Neural crest cell (in vitro differentiated cells): ENCODE measurements around the gene ARID3C. TPM values are rescaled to one million over a fixed set of nuclear protein-coding genes. Genes with fewer than 3 reads are reported as not detected.
A peak's percentile ranks its signal among the peaks of the same experiment; 100 is the strongest.

Experiments
- DNase-seq: peaks from one replicate; pipeline ENCODE4 v3.0.0; 2021; ENCODE audit warnings: low read depth, mixed read lengths, low spot score
- H3K27ac Mint-ChIP-seq: one replicate; pipeline ENCODE4 v1.8.0; 2021; ENCODE audit warnings: mild to moderate bottlenecking, mixed read lengths; ENCODE audit not compliant: unreplicated experiment
- H3K27me3 Mint-ChIP-seq: 2 replicates; pipeline ENCODE4 v1.8.0; 2021; ENCODE audit warnings: low read depth, mild to moderate bottlenecking, mixed read lengths
- H3K36me3 Mint-ChIP-seq: 2 replicates; pipeline ENCODE4 v1.8.0; 2021; ENCODE audit warnings: low read depth, mild to moderate bottlenecking, mixed read lengths
- H3K4me1 Mint-ChIP-seq: 2 replicates; pipeline ENCODE4 v1.8.0; 2021; ENCODE audit warnings: mixed read lengths
- H3K4me3 Mint-ChIP-seq: one replicate; pipeline ENCODE4 v1.8.0; 2021; ENCODE audit warnings: mild to moderate bottlenecking, mixed read lengths
- H3K9me3 Mint-ChIP-seq: 2 replicates; pipeline ENCODE4 v1.8.0; 2021; ENCODE audit warnings: mixed read lengths
- total RNA-seq: library from RNA; stranded (reverse); gene quantifications from 2 replicates; pipeline ENCODE4 v1.2.1, GENCODE V29; 2021
- TF ChIP-seq, protein P1 (sequence below): fragments of 200-600 bp; sonication (generic); conservative IDR thresholded peaks from 2 replicates; pipeline ENCODE4 v1.5.0; 2021; ENCODE audit warnings: antibody characterized with exemption, mild to moderate bottlenecking

ARID3C gene
- total RNA-seq, 1 donor from 2014 or later: 0.68 TPM

- Mint-ChIP-seq H3K27me3 (peaks cover 55% of the 10 kb centered on the region), H3K36me3 (no peaks in the 10 kb centered on the region), H3K27ac (peak within 1 kb of the TSS; percentile 93), H3K4me3 (peak within 1 kb of the TSS; percentile 91), H3K9me3 (no peaks in the 10 kb centered on the region), H3K4me1 (peaks cover 53% of the 10 kb centered on the region)
- TF ChIP-seq, protein P1, sequence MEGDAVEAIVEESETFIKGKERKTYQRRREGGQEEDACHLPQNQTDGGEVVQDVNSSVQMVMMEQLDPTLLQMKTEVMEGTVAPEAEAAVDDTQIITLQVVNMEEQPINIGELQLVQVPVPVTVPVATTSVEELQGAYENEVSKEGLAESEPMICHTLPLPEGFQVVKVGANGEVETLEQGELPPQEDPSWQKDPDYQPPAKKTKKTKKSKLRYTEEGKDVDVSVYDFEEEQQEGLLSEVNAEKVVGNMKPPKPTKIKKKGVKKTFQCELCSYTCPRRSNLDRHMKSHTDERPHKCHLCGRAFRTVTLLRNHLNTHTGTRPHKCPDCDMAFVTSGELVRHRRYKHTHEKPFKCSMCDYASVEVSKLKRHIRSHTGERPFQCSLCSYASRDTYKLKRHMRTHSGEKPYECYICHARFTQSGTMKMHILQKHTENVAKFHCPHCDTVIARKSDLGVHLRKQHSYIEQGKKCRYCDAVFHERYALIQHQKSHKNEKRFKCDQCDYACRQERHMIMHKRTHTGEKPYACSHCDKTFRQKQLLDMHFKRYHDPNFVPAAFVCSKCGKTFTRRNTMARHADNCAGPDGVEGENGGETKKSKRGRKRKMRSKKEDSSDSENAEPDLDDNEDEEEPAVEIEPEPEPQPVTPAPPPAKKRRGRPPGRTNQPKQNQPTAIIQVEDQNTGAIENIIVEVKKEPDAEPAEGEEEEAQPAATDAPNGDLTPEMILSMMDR: no peak
- no peak for DNase-seq
Measured at GRCh38 chr9:34589636-34590380, 39.1 kb downstream of the ARID3C start, which contains the start of gene CNTFR. CNTFR (minus strand) TSS chr9:34589724; CDS start chr9:34568981, 20,743 bp downstream.

DNA sequence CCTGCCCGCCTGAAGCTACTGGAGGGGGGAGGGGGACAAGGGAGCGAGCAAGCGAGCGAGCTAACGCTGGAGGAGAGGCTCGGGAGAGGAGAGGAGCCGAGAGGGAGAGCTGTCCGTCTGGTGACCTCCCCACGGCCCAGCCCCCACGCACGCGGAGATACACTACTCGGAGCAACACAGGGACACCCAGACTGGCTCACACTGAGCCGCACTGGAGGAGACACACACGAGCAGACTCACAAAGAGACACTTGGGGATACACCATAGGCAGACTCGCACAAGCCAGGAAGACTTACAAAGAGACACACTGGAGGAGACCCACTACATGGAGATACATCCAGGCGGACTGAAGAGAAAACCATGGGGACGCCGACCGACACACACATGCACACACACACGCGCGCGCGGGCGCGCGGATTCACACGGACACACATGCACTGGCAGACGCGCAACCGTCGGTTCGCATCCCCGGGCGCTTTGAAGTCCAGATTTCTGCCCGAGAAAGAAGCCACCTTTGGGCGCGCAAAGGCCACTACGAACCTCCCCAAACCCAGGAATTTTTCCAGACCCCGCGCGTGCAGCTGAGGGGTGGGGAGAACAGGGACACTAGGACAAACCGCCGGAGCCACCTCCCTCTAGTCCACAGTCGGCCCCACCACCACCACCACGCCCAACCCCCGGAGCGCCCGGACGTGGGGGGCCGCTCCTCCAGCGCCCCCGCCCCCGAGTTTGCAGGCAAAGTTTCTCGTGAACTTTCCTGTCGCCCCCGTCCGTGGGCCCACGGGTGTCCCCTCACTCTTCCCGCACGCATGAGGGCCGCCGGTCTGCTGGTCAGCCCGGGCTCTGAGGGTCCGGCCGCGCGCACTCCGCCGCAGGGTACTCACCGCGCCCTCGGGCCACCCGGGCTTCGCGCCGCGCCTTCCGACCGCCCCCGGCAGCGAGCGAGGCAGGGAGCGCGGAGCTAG, 39.9 kb downstream of the ARID3C start:
- H3K27ac Mint-ChIP-seq: peak overlapping the region; percentile 93
- DNase-seq: no peak
- peaks cover 55% of the 10 kb centered on the region for H3K27me3 Mint-ChIP-seq
- no peaks in the 10 kb centered on the region for H3K9me3 Mint-ChIP-seq
- no peaks in the 10 kb centered on the region for H3K36me3 Mint-ChIP-seq
- H3K4me3 Mint-ChIP-seq: peak overlapping the region; percentile 91
- peaks cover 61% of the 10 kb centered on the region for H3K4me1 Mint-ChIP-seq
- TF ChIP-seq, protein P1: no peak

- H3K4me3 Mint-ChIP-seq: peak overlapping the region; percentile 91
- no peaks in the 10 kb centered on the region for H3K9me3 Mint-ChIP-seq
- TF ChIP-seq, protein P1: no peak
- H3K4me1 Mint-ChIP-seq: peaks cover 67% of the 10 kb centered on the region
- H3K27me3 Mint-ChIP-seq: peaks cover 40% of the 10 kb centered on the region
- DNase-seq: no peak
- H3K36me3 Mint-ChIP-seq: no peaks in the 10 kb centered on the region
- no peak overlapping the region for H3K27ac Mint-ChIP-seq
Measured at GRCh38 chr9:34587271-34587670, 41.6 kb downstream of the ARID3C start.

- no peaks in the 10 kb centered on the region for H3K36me3 Mint-ChIP-seq
- H3K4me1 Mint-ChIP-seq: peaks cover 76% of the 10 kb centered on the region
- peak overlapping the region; percentile 91 for H3K4me3 Mint-ChIP-seq
- TF ChIP-seq, protein P1: no peak
- H3K9me3 Mint-ChIP-seq: no peaks in the 10 kb centered on the region
- H3K27me3 Mint-ChIP-seq: peaks cover 28% of the 10 kb centered on the region
- no peak for DNase-seq
- H3K27ac Mint-ChIP-seq: no peak overlapping the region
Measured at GRCh38 chr9:34585946-34586669, 42.8 kb downstream of the ARID3C start.

DNA sequence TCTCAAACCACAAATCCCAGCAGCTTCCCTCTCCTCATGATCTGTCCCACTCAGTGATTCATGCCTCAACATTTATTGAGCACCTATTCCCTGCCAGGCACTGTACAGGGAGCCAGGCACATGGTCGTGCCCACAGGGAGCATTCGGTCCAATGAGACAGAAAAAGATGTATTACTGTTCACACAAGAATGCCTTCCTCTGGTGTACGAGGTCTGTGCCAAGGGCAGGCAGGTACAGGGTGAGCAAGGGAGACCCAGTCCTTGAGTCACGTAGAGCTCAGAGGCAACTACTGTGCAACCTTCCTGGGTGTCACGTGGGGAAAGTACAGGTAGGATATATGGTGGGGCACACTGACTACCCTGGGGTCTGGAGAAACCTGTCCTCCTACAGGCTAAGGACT, 43.9 kb downstream of the ARID3C start:
- no peaks in the 10 kb centered on the region for H3K36me3 Mint-ChIP-seq
- DNase-seq: no peak
- H3K4me3 Mint-ChIP-seq: no peak overlapping the region
- H3K27ac Mint-ChIP-seq: peak overlapping the region; percentile 2
- peaks cover 17% of the 10 kb centered on the region for H3K27me3 Mint-ChIP-seq
- H3K9me3 Mint-ChIP-seq: no peaks in the 10 kb centered on the region
- TF ChIP-seq, protein P1: no peak
- peaks cover 87% of the 10 kb centered on the region for H3K4me1 Mint-ChIP-seq
